H9 (cell line): ENCODE data around the gene PRPF40B. TPM values are rescaled to one million over a fixed set of nuclear protein-coding genes. Genes with fewer than 3 reads are reported as not detected.

Experiments
- DNase-seq: peaks from one replicate; pipeline ENCODE4 v3.0.0-alpha.2; 2017
- H2AFZ ChIP-seq: one replicate; pipeline ENCODE4 v1.6.1; 2013; ENCODE audit warnings: mild to moderate bottlenecking, low read length, control low read depth, moderate library complexity
- H2AK5ac ChIP-seq: 2 replicates; pipeline ENCODE4 v1.6.1; 2013; ENCODE audit warnings: low read length, control low read depth, mixed read lengths; ENCODE audit not compliant: insufficient read length
- H2BK120ac ChIP-seq: one replicate; pipeline ENCODE4 v1.6.1; 2013; ENCODE audit warnings: low read depth, mild to moderate bottlenecking, low read length, control low read depth, inconsistent platforms; ENCODE audit not compliant: poor library complexity, severe bottlenecking
- H2BK12ac ChIP-seq: 2 replicates; pipeline ENCODE4 v1.6.1; 2013; ENCODE audit warnings: low read length, control low read depth, mixed read lengths, low read depth; ENCODE audit not compliant: insufficient read length
- H2BK15ac ChIP-seq: 2 replicates; pipeline ENCODE4 v1.6.1; 2013; ENCODE audit warnings: low read depth, low read length, control low read depth
- H2BK20ac ChIP-seq: one replicate; pipeline ENCODE4 v1.6.1; 2013; ENCODE audit warnings: low read depth, mild to moderate bottlenecking, low read length, control low read depth, inconsistent platforms; ENCODE audit not compliant: poor library complexity, severe bottlenecking
- H2BK5ac ChIP-seq: 2 replicates; pipeline ENCODE4 v1.6.1; 2013; ENCODE audit warnings: low read length, control low read depth, mixed read lengths; ENCODE audit not compliant: insufficient read length
- H3K14ac ChIP-seq: 2 replicates; pipeline ENCODE4 v1.6.1; 2013; ENCODE audit warnings: low read length, control low read depth; ENCODE audit not compliant: insufficient read depth
- H3K18ac ChIP-seq: 2 replicates; pipeline ENCODE4 v1.6.1; 2013; ENCODE audit warnings: low read depth, mild to moderate bottlenecking, mixed read lengths, low read length, control low read depth; ENCODE audit not compliant: insufficient read length
- H3K23ac ChIP-seq: 2 replicates; pipeline ENCODE4 v1.6.1; 2013; ENCODE audit warnings: low read length, control low read depth, mixed read lengths, low read depth; ENCODE audit not compliant: insufficient read length
- H3K23me2 ChIP-seq: 2 replicates; pipeline ENCODE4 v1.6.1; 2013; ENCODE audit warnings: low read depth, mild to moderate bottlenecking, mixed read lengths, low read length, control low read depth; ENCODE audit not compliant: insufficient read length, poor library complexity, severe bottlenecking
- H3K27ac ChIP-seq: 2 replicates; pipeline ENCODE4 v1.5.1; 2013; ENCODE audit warnings: low read length, control low read depth, mixed read lengths, low read depth; ENCODE audit not compliant: insufficient read length
- H3K27me3 ChIP-seq: 2 replicates; pipeline ENCODE4 v1.6.1; 2013; ENCODE audit warnings: low read length, control low read depth, inconsistent platforms; ENCODE audit not compliant: insufficient read depth
- H3K4ac ChIP-seq: 2 replicates; pipeline ENCODE4 v1.6.1; 2013; ENCODE audit warnings: low read depth, mild to moderate bottlenecking, control low read depth, inconsistent platforms, low read length, moderate library complexity
- H3K4me1 ChIP-seq: 2 replicates; pipeline ENCODE4 v1.6.1; 2013; ENCODE audit warnings: low read length, control low read depth, inconsistent platforms; ENCODE audit not compliant: insufficient read depth
- H3K4me2 ChIP-seq: 2 replicates; pipeline ENCODE4 v1.6.1; 2013; ENCODE audit warnings: low read length, control low read depth, mixed read lengths; ENCODE audit not compliant: insufficient read length, insufficient read depth
- H3K56ac ChIP-seq: 2 replicates; pipeline ENCODE4 v1.6.1; 2013; ENCODE audit warnings: low read depth, mild to moderate bottlenecking, mixed read lengths, low read length, control low read depth; ENCODE audit not compliant: insufficient read length
- H3K79me1 ChIP-seq: 2 replicates; pipeline ENCODE4 v1.6.1; 2013; ENCODE audit warnings: low read depth, mild to moderate bottlenecking, moderate library complexity, low read length, control low read depth, inconsistent platforms; ENCODE audit not compliant: insufficient read depth, poor library complexity, severe bottlenecking
- H3K79me2 ChIP-seq: 2 replicates; pipeline ENCODE4 v1.6.1; 2013; ENCODE audit warnings: low read length, control low read depth, inconsistent platforms; ENCODE audit not compliant: insufficient read depth
- H3K9ac ChIP-seq: 2 replicates; pipeline ENCODE4 v1.6.1; 2013; ENCODE audit warnings: low read length, control low read depth, mixed read lengths; ENCODE audit not compliant: insufficient read length; ENCODE audit errors: extremely low read depth
- H3K9me3 ChIP-seq: one replicate; pipeline ENCODE4 v1.6.1; 2013; ENCODE audit warnings: low read depth, low read length, inconsistent platforms; ENCODE audit not compliant: control insufficient read depth
- H3T11ph ChIP-seq: one replicate; pipeline ENCODE4 v1.6.1; 2013; ENCODE audit warnings: mild to moderate bottlenecking, low read length, control low read depth, inconsistent platforms
- H4K20me1 ChIP-seq: one replicate; pipeline ENCODE4 v1.6.1; 2013; ENCODE audit not compliant: control insufficient read depth, insufficient read length, insufficient read depth
- H4K5ac ChIP-seq: 2 replicates; pipeline ENCODE4 v1.6.1; 2013; ENCODE audit warnings: low read depth, mild to moderate bottlenecking, mixed read lengths, low read length, control low read depth; ENCODE audit not compliant: insufficient read length
- H4K8ac ChIP-seq: replicated peaks from 2 replicates; pipeline ENCODE4 v1.6.1; 2013; ENCODE audit warnings: low read length, control low read depth, mixed read lengths, low read depth; ENCODE audit not compliant: insufficient read length
- H4K91ac ChIP-seq: 2 replicates; pipeline ENCODE4 v1.6.1; 2013; ENCODE audit warnings: low read depth, mild to moderate bottlenecking, moderate library complexity, mixed read lengths, low read length, control low read depth; ENCODE audit not compliant: insufficient read length
- H3K27ac Mint-ChIP-seq, 3 experiments: 2 replicates in 2 of 3; 3 replicates in 1 of 3; pipeline ENCODE4 v1.8.0; 2020 to 2021; ENCODE audit warnings: mixed read lengths in 3 of 3, mild to moderate bottlenecking in 1 of 3, moderate library complexity in 1 of 3
- H3K27me3 Mint-ChIP-seq: 2 replicates; pipeline ENCODE4 v1.8.0; 2021; ENCODE audit warnings: low read depth, mild to moderate bottlenecking, moderate library complexity, mixed read lengths
- H3K36me3 Mint-ChIP-seq, 3 experiments: 2 replicates in 2 of 3; 3 replicates in 1 of 3; pipeline ENCODE4 v1.8.0; 2020 to 2021; ENCODE audit warnings: low read depth in 3 of 3, mixed read lengths in 3 of 3; ENCODE audit not compliant: insufficient read depth in 1 of 3
- H3K4me1 Mint-ChIP-seq, 2 experiments: 2 replicates each; pipeline ENCODE4 v1.8.0; 2020; ENCODE audit warnings: mixed read lengths in 2 of 2
- H3K4me3 Mint-ChIP-seq, 2 experiments: 2 replicates in 1 of 2; 3 replicates in 1 of 2; pipeline ENCODE4 v1.8.0; 2020 to 2021; ENCODE audit warnings: mild to moderate bottlenecking in 2 of 2, mixed read lengths in 2 of 2, moderate library complexity in 1 of 2
- H3K9me3 Mint-ChIP-seq, 2 experiments: 2 replicates in 1 of 2; 3 replicates in 1 of 2; pipeline ENCODE4 v1.8.0; 2020; ENCODE audit warnings: mild to moderate bottlenecking in 2 of 2, mixed read lengths in 2 of 2, moderate library complexity in 1 of 2
- total RNA-seq: library from RNA; stranded (reverse); gene quantifications from 2 replicates; pipeline ENCODE4 v1.2.1, GENCODE V29; 2021
- TF ChIP-seq, protein P1 (sequence below): fragments of 200-600 bp; sonication (generic); conservative IDR thresholded peaks from 3 replicates; pipeline ENCODE4 v1.8.0; 2021; ENCODE audit warnings: antibody characterized with exemption, mild to moderate bottlenecking

Gene PRPF40B
- total RNA-seq, 1 experiment from 2014 or later = 19.0 TPM

DNA sequence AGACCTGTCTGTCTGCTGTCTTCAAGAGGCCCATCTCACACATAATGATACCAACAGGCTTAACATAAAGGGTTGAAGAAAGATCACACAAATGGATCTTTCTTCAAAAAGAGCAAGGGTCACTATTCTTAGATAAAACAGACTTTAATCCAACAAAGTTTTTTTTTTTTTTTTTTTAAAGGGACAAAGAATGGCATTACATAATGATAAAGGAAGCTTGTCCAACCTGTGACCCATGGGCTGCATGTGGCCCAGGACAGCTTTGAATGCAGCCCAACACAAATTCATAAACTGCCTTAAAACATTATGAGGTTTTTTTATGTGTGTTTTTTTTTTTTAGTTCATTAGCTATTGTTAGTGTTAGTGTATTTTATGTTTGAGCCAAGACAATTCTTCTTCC, 11.2 kb upstream of the PRPF40B start:
- Histone ChIP-seq H3K56ac (no peak overlapping the region), H3K4ac (no peak overlapping the region), H3K23me2 (no peaks in the 10 kb centered on the region), H3K4me2 (no peak overlapping the region), H3K9me3 (no peaks in the 10 kb centered on the region), H2BK120ac (no peak overlapping the region), H2AFZ (no peak overlapping the region), H2BK20ac (no peak overlapping the region), H4K91ac (no peak overlapping the region), H2BK15ac (no peak overlapping the region), H3K27me3 (no peaks in the 10 kb centered on the region), H4K5ac (no peak overlapping the region), H3K9ac (no peak overlapping the region), H3K79me1 (no peaks in the 10 kb centered on the region), H3K23ac (no peak overlapping the region), H4K20me1 (no peaks in the 10 kb centered on the region), H3K27ac (no peak overlapping the region), H2BK12ac (no peak overlapping the region), H3K4me1 (no peaks in the 10 kb centered on the region), H4K8ac (no peak overlapping the region), H2BK5ac (no peak overlapping the region), H3K18ac (no peak overlapping the region), H3K79me2 (no peaks in the 10 kb centered on the region), H3T11ph (no peak overlapping the region), H3K14ac (no peak overlapping the region), H2AK5ac (no peak overlapping the region)
- Mint-ChIP-seq H3K9me3 (no peaks in the 10 kb centered on the region; a peak in 1 of 5 replicates), H3K4me1 (peaks cover 5 to 7% of the 10 kb centered on the region in 2 experiments), H3K27me3 (peaks cover 20% of the 10 kb centered on the region), H3K4me3 (no peak overlapping the region), H3K36me3 (no peaks in the 10 kb centered on the region), H3K27ac (no peak overlapping the region)
- TF ChIP-seq, protein P1, sequence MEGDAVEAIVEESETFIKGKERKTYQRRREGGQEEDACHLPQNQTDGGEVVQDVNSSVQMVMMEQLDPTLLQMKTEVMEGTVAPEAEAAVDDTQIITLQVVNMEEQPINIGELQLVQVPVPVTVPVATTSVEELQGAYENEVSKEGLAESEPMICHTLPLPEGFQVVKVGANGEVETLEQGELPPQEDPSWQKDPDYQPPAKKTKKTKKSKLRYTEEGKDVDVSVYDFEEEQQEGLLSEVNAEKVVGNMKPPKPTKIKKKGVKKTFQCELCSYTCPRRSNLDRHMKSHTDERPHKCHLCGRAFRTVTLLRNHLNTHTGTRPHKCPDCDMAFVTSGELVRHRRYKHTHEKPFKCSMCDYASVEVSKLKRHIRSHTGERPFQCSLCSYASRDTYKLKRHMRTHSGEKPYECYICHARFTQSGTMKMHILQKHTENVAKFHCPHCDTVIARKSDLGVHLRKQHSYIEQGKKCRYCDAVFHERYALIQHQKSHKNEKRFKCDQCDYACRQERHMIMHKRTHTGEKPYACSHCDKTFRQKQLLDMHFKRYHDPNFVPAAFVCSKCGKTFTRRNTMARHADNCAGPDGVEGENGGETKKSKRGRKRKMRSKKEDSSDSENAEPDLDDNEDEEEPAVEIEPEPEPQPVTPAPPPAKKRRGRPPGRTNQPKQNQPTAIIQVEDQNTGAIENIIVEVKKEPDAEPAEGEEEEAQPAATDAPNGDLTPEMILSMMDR = no peak
- DNase-seq = no peak
